Subcutaneous preadipocyte (primary cell): Measurements from ENCODE around the gene KLK15. TPM values are rescaled to one million over a fixed set of nuclear protein-coding genes. Genes with fewer than 3 reads are reported as not detected.

ENCODE experiments used
- small RNA-seq: library from RNA; depleted of rRNA; stranded (forward); fragments of <200 nt; gene quantifications from one replicate; pipeline ENCODE3, GENCODE V24; 2012
- total RNA-seq: library from RNA; depleted of rRNA; stranded (reverse); fragments of >200 nt; gene quantifications from 2 replicates; pipeline ENCODE4 v1.2.3, GENCODE V29; 2012

The KLK15 gene, protein sequence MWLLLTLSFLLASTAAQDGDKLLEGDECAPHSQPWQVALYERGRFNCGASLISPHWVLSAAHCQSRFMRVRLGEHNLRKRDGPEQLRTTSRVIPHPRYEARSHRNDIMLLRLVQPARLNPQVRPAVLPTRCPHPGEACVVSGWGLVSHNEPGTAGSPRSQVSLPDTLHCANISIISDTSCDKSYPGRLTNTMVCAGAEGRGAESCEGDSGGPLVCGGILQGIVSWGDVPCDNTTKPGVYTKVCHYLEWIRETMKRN
- not detected in 2 replicates for total RNA-seq

DNA sequence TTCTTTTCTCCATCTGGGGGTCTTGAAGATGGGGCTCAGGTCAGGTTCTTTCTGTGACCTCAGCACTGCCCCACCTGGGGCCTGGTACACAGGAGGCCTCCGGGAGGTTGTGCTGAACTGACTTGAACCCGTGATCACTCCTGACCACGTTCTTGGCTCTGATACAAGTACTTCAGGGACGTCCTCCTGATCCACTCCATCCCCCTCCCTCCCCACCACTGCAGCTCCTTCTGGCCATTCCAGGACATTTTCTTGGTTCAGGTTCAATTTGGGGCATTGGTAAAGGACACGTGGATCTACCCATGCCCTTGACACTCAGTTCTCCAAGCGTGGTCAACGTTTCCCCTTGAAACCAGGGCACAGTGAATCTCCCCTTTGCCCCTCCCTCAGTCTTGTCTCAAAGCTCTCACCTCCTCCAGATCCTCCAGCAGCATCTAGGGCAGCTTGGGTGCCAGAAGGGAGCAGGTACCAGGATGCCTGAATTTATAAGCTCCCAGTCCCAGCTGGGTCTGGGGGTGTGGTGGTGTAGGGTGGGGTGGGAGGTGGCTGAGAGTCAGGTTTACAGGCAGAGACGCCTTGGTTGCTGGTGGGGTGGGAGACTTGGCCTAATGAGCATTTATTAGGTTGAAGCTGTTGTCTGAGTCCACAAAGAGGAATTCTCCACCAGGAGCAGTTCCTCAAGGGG, at the start of gene KLK15:
Gene KLK15 (minus strand): TSS at position 458 of the 685 bp plus-strand sequence. CDS start 2,082 bp downstream, outside the sequence.

GRCh38 chr19:50873056-50873455, 39.7 kb upstream of the KLK15 start, which contains the start of gene KLK2:
Gene KLK2, plus strand, starts transcription at chr19:50873439. Its CDS starts 35 bp downstream, at chr19:50873474.

DNA sequence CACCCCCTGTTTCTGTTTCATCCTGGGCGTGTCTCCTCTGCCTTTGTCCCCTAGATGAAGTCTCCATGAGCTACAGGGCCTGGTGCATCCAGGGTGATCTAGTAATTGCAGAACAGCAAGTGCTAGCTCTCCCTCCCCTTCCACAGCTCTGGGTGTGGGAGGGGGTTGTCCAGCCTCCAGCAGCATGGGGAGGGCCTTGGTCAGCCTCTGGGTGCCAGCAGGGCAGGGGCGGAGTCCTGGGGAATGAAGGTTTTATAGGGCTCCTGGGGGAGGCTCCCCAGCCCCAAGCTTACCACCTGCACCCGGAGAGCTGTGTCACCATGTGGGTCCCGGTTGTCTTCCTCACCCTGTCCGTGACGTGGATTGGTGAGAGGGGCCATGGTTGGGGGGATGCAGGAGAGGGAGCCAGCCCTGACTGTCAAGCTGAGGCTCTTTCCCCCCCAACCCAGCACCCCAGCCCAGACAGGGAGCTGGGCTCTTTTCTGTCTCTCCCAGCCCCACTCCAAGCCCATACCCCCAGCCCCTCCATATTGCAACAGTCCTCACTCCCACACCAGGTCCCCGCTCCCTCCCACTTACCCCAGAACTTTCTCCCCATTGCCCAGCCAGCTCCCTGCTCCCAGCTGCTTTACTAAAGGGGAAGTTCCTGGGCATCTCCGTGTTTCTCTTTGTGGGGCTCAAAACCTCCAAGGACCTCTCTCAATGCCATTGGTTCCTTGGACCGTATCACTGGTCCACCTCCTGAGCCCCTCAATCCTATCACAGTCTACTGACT, 21.4 kb upstream of the KLK15 start, which contains the start of gene KLK3:
Gene KLK3 (plus strand): TSS at position 280 of the 775 bp plus-strand sequence. CDS start 41 bp downstream, at position 321.

GRCh38 chr19:50823389-50824042, 9.9 kb downstream of the KLK15 start, which contains the start of gene KLK1:
Gene KLK1, minus strand, starts transcription at chr19:50823787. Its CDS starts 39 bp downstream, at chr19:50823748.

GRCh38 chr19:50790396-50790795, 43.0 kb downstream of the KLK15 start, which contains the start of gene ACP4:
Gene ACP4, plus strand, starts transcription at chr19:50790415. Its CDS starts 0 bp downstream, at chr19:50790415.

Small RNAs within 50 kb of the gene (small RNA-seq; reads per million reads assigned to genes)
- gene SNORD88A: 107 reads per million, percentile 99 among the genes with 10 or more reads in this experiment
- not detected for gene SNORD88B
- not detected for gene SNORD88C

Other genes starting within 250 kb of the KLK15 start
- gene SYT3, start 193.7 kb downstream of the KLK15 start, total RNA-seq: not detected in 2 replicates
- not detected in 2 replicates for gene C19orf81, start 184.1 kb downstream of the KLK15 start, total RNA-seq
- gene SHANK1, start 113.8 kb downstream of the KLK15 start, total RNA-seq: 0.73 and 1.2 TPM in 2 replicates
- 18.4 and 23.9 TPM in 2 replicates for gene CLEC11A, start 110.2 kb downstream of the KLK15 start, total RNA-seq
- gene GPR32, start 63.1 kb downstream of the KLK15 start, total RNA-seq: not detected in 2 replicates
- not detected in 2 replicates for gene ACP4, start 43.2 kb downstream of the KLK15 start, total RNA-seq
- 0.37 TPM in 1 of 2 replicates, not detected in the other for gene KLK1, start 9.8 kb downstream of the KLK15 start, total RNA-seq
- not detected in 2 replicates for gene KLK3, start 21.3 kb upstream of the KLK15 start, total RNA-seq
- 0.37 TPM in 1 of 2 replicates, not detected in the other for gene KLK2, start 39.9 kb upstream of the KLK15 start, total RNA-seq
- not detected in 2 replicates for gene KLK4, start 77.8 kb upstream of the KLK15 start, total RNA-seq
- gene KLK5, start 119.5 kb upstream of the KLK15 start, total RNA-seq: not detected in 2 replicates
- not detected in 2 replicates for gene KLK6, start 136.0 kb upstream of the KLK15 start, total RNA-seq
- not detected in 2 replicates for gene KLK7, start 150.3 kb upstream of the KLK15 start, total RNA-seq
- not detected in 2 replicates for gene KLK8, start 168.0 kb upstream of the KLK15 start, total RNA-seq
- not detected in 2 replicates for gene KLK10, start 186.1 kb upstream of the KLK15 start, total RNA-seq
- not detected in 2 replicates for gene KLK11, start 193.0 kb upstream of the KLK15 start, total RNA-seq
- gene KLK12, start 201.4 kb upstream of the KLK15 start, total RNA-seq: not detected in 2 replicates
- gene KLK13, start 231.5 kb upstream of the KLK15 start, total RNA-seq: not detected in 2 replicates
- gene KLK14, start 249.3 kb upstream of the KLK15 start, total RNA-seq: not detected in 2 replicates